Nucleus accumbens (tissue), 56 donors: ENCODE data around the gene ZNF524.

Experiments
- DNase-seq, 56 donors: peaks; one replicate each; lab custom pipeline; 2025; lab: John Stamatoyannopoulos, UW

The ZNF524 gene

DNA sequence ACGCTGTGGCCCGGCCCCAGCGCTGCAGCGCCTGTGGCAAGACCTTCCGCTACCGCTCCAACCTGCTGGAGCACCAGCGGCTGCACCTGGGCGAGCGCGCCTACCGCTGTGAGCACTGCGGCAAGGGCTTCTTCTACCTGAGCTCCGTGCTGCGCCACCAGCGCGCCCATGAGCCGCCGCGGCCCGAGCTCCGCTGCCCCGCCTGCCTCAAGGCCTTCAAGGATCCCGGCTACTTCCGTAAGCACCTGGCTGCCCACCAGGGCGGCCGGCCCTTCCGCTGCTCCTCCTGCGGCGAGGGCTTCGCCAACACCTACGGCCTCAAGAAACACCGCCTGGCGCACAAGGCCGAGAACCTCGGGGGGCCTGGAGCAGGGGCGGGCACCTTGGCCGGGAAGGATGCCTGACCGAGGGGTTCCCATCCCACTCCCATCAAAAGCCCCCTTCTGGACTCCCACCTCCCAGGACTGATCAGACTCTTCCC is 16.3 kb downstream of the ZNF524 start:
- DNase-seq, result no peak

DNA sequence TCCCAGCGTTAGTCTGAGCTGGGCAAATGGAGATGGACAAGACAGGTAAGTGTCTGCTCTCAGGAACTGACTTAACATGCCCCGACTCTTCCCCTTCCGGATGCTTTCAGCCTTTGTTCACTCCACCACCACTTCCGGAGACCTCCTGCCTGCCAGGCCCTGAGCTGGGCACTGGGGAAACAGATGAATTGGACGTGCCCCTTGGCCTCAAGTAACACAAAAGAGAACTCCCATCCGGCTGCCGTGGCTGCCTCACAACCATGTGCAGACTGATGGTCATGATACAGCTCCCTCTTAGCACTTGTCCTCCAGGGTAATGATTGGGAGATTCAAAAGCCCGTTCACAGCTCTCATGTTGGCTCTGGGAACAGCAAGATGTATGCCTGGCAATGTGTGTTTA is 17.3 kb downstream of the ZNF524 start:
- DNase-seq, result no peak

DNA sequence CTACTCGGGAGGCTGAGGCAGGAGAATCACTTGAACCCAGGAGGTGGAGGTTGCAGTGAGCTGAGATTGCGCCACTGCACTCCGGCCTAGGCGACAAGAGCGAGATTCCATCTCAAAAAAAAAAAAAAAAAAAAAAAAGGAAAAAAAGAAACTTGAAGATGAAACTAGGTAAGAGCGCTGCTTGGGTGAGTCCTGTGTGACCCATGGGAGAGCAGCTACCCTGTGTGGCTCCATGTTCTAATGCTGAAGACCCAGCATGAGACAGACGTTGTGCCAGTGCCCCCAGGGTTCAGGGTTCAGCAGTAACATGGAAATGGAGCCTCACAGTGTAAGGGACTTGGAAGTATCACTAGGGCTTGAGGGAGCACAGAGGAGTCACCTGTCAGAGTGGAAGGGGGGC is 18.3 kb downstream of the ZNF524 start:
- DNase-seq, result no peak

DNA sequence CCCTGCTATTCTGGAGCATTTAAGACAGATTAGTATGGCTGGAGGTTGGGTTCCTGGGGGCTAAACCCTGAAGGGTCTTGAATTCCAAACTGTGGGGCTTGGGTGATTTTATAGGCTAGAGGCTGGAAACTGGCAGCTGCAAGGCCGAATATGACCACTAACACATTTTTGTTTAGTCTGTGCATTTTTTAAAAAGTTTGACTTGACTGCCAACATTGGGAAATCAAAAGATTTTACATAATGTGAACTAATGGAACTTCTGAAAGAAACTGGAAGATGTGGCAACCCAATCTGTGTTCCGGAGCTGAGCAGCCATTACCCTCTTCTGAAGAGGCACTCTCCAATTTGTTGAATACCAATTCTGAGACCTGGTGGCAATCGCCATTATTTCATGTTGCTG is 19.2 kb downstream of the ZNF524 start:
- DNase-seq, result no peak

DNA sequence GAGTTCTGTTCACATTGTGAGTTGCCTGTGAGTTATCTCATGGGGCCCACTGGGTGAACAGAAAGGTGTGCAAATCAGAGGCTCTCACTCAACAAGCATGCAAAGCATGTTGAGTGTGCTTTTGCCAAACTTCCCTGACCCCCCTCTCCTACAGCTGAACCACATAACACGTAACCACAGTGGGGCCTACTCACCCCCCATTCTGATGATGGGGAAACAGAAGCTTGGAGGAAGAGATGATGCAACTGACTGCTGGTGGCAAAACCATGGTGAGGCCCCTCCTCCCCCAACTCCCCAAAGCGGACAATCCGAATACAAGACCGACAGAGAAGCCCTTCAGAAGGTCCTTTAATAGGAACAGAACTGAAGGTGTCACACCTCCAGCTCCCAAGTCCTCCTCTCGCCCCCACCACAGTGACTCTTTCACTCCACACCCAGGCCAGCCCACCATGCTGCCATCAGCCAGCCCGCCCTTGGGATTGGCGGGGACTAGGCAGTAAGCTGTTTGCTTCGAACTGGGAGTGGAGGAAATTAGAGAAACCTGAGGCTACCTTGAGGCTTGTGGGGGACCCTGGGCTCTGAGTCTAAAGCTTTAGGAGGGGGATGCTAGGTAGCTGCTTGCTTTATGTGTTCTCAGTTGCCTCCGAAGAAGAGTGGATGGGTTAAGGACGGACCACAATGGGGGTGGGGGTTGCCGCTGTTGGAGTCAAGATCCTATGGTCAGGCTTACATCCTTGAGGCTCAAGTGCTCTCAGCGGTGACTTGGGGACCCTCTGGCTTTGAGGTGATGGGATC is 20.5 kb downstream of the ZNF524 start:
- no peak for DNase-seq

DNA sequence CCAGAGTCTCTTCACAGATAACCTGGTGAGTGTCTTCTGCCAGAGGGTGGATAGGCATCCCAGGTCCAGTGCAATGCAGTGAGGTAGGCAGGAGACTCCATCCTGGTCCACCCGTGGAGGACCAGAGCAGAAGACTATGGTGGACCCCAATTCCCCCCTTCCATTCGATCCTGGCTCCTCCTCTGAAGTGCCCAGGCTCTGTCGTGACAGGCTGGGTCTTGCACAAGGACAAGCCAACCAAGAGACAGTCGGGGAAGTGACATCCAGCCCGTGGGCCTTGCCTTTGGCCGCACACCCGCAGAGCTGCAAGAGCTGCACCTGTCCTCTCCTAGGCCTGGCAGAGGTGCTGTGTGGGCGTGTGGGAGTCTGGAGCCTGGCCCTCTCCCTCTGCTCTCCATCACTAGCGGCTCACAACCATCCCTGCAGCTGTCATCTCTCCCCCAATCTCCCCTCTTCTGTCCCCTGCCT is 21.2 kb downstream of the ZNF524 start:
- no peak for DNase-seq

DNA sequence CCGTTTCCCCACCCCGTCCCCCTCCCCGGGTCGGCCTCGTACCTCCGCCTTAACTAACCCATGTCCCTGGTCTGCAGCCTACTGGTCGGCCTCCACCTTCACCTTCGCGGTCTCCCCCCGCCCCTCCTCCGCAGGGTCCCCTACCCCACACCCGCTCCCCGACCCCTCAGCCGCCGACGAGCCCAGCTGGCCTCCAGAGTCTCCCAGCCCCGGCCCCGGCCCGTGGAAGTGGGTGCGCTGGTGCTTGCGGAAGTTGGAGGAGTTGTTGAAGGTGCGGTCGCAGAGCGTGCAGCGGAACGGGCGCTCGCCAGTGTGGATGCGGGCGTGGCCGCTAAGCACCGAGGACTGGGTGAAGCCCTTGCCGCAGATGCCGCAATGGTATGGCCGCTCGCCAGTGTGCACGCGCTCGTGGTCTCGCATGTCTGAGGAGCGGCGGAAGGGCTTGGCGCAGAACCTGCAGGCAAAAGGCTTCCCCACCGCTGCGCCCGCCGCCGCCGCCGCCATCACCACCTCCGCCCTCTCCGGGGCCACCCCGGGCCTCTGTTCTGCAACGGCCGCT is 21.7 kb downstream of the ZNF524 start:
- DNase-seq, result no peak

DNA sequence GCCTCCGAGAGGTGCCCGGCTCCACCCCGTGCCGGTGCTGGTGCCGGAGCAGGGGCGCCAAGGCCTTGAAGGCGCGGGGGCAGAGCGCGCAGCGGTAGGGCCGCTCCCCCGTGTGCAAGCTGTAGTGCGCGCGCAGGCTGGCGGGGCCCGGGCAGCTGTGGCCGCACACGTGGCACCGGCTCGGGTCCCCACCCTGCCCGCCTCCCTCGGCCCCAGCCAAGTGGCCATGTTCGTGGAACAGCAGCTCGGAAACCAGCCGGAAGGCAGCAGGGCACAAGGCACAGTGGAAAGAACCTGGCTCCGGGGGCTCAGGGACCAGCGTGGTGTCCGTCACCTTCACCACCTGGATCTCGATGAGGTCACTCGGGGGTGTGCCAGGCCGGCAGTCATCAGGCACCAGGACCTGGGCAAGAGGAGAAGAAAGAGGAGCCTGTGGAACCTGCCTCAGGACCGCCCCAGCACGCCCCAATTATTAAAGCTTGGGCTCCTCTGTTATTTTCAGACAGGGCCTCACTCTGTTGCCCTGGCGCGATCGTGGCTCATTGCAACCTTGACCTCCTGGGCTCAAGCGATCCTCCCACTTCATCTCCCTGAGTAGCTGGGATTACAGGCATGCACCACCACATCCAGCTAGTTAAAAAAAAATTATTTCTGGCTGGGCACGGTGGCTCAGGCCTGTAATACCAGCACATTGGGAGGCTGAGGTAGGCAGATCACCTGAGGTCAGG is 22.3 kb downstream of the ZNF524 start:
- no peak for DNase-seq

DNA sequence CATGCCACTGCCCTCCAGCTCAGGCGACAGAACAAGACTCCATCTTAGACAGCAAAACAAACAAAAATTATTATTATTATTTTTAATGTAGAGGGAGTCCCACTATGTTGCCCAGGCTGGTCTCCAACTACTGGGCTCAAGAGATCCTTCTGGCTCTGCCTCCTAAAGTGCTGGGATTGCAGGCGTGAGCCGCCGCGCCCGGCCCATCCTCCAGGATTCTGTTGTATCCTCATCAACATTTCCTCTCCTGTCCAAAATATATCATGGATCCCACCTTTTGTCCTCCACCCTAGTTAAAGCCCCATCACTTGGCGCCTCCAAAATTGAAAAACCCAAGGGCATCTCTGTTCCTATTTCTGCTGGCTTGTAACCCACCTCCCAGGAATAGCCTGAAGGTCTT is 23.0 kb downstream of the ZNF524 start:
- no peak for DNase-seq

DNA sequence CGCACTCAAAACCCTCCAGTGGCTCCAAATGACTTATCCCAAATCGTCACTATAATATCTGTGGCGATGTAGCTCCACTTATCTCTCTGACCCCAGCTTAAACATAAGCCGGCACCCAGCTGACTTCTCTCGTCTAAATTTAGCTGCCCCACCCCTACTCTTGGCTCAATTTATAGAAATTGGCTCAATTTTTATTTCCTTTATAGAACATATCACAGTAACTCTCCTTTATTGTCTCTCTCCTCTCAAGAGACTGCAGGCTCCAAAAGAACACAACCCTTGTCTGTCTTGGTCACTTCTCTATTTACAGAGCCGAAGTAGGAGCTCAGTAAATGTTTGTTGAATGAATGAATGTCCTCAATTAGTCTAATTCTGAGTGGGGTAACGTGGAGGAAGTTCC is 23.5 kb downstream of the ZNF524 start:
- DNase-seq, result no peak

DNA sequence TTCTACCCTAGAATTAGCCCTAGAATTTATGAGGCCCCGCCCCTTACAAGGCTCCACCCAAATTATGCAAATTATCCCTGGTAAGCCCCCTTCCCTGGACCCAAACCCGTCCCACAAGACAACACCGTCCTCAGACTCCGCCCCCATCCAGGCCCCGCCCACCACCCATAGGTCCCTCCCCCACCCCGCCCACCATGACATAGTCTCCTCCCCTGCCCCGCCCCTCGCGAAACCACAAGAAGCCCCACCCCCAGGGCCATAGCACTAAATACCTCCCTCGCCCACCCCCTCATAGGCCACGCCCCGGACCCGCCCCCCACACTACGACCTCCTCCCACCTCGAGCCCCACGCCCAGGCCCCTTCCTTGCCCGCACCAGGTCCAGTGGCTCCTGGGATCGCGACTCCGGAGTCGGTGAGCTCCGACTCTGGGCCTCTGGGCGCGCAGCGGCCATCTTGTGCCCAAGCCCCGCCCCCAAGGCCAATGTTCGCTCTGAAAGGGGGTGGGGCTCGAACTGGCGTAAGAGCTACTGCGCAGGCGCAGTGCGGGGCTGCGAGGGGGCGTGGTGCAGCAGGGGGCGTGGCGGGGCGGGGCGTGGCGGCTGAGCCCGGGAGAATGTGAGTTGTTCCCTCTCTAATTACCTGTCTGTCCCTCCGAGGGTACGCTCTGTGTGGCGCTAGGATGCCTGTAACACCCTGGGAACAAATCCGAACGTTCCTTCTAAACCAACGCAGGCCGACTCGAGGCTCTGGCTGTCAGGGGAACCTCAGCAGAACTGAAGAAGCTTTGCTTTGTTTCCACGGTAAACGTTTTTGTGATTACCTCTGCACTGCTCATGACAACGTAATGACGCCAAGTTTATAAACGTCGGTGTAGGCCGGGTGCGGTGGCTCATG is 24.3 kb downstream of the ZNF524 start, which contains the start of gene ZNF784:
Gene ZNF784 (minus strand): TSS at position 458 of the 895 bp plus-strand sequence. CDS start 5 bp downstream, at position 453.
- peak in 55 of 56 donors; percentile 64 to 97 (median 90) for DNase-seq

DNA sequence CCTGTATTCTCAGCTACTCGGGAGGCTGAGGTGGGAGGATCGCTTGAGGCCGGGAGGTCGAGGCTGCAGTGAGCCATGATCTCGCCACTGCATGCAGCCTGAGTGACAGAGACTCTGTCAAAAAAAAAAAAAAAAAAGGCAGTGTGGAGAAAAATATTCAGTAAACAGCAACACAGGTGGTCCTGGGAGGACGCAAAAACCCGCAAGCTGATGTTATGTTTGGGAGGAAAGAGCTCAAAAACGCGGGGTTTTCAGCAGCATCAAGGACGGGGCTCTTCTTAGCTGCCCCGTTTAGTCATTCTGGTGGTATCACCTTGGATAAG is 24.9 kb downstream of the ZNF524 start:
- no peak for DNase-seq

DNA sequence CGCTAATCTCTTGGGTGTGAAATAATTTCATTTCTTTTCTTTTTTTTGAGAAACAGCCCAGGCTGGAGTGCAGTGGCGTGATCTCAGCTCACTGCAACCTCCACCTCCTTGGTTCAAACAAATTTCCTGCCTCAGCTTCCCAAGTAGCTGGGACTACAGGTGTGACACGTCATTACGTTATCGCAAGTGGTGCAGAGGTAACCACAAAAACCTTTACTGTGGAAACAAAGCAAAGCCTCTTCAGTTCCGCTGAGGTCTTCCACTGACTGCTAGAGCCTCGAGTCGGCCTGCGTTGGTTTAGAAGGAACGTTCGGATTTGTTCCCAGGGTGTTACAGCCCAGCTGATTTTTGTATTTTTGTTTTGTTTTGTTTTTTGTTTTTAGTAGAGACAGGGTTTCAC is 26.3 kb downstream of the ZNF524 start:
- DNase-seq, result no peak

DNA sequence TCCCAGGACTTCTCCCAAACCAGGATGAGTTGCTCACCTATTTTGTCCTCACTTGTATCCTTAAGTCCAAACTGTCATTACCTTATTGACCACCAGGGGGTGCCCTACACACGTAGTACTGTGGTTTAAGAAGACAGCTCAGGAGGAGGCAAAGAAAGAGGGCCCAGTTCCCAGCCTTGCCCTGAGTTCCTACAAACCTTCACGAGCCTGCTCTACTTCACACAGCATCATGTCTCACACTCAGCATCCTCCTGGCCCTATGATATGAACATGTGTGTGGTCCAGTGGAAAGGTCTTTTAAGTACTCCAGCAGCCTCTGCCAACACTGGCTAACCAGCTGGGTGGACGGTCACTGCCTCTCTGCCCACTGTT is 32.4 kb downstream of the ZNF524 start:
- DNase-seq, result peak in 54 of 56 donors; percentile 19 to 95 (median 61)

DNA sequence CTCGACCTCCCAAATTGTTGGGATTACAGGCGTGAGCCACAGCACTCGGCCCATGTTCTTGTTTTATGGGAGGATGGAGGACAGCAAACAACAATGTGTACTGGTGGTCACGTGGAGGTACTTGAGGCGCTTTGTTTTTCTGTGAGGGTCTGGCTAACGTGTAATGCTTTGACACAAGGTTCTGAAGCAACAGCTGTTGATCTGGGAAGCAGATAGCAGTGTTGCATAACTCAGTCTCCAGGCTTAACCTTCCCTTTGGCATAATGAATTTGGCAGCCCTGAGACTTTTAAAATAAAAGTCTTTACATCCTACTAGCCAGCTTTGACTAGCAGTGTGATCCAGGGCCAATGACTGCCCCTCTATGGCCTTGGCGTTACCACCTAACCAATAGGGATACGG is 33.8 kb downstream of the ZNF524 start:
- no peak for DNase-seq

DNA sequence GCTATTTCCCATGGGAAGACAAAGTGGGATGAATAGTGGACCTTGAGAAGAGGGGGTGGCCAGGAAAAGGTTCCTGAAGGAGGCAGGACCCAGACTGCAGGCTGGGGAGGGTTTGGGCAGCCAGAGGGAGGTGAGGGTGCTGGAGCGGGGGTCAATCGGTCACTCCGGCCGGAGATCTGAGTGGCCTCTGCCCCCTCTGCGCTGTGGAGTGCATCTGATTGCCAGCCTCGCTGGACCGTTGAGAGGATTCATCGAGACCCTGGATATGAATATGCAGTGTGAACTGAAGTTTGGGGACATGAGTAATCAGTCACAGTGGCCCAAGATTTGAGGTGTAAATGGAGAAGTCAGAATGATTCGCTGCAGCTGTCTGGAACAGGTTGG is 35.2 kb downstream of the ZNF524 start:
- DNase-seq, result no peak

DNA sequence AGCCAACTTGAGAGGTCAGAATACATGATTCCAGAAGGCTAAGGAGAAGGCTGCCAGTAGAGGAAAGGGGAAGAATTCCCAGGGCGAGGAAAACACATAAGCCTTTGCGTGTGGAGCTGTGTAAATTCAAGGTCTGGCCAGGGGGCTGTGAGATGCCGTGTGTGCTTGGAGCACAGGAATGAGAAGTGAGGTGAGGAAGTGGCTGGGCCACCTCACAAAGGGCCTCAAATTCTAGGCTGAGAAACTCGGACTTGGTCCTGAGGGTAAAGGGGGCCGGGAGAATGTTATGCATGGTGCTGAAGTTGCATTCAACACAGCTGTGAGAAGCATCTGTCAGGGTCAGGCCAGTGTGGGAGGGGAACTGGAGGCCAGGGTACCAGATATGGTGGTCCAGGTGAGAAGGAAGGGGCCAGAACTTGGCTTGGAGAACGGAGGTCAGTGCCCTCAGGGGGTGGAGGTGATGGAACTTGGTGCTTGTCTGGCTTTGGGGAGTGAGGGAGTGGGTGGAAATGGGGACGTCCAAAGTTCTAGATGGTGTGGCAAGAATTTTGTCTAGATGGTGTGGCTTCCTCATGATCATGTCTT is 35.9 kb downstream of the ZNF524 start:
- no peak for DNase-seq

DNA sequence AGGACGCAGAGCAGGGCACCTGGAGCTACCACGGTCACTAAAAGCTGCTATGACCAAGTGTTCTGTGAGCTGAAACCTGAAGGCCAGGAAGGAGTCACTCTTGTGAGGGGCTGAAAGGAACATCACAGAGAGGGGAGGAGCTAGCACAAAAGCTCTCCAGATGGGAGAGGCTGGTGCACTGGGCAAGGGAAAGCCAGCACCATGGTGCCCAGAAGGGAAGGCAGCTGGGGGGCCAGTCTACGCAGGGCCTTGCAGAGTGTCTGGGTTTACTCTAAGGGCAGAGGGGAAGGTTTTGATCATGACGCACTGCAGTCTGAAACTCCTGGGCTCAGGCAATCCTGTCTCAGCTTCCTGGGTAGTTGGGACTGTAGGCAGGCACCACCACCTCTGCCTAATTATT is 36.6 kb downstream of the ZNF524 start:
- no peak for DNase-seq

DNA sequence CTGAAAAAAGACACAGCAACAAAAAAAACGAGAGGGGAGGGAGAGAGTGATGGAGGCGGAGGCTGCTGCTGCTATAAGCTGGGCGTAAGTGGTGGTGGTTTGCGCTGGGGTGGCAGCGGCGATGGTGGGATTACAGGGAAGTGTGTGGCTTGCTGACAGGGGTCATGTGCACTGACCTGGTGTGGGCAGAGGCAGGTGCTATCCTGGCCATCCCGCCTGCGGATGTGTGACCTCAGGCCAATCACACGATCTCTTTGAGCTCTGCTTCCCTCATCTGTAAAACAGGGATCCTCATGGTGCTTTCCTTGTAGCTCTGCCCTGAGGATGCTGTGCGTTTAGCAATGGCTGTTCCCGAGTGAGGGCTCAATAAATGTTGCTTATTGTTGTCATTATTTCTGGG is 37.4 kb downstream of the ZNF524 start:
- DNase-seq, result no peak

DNA sequence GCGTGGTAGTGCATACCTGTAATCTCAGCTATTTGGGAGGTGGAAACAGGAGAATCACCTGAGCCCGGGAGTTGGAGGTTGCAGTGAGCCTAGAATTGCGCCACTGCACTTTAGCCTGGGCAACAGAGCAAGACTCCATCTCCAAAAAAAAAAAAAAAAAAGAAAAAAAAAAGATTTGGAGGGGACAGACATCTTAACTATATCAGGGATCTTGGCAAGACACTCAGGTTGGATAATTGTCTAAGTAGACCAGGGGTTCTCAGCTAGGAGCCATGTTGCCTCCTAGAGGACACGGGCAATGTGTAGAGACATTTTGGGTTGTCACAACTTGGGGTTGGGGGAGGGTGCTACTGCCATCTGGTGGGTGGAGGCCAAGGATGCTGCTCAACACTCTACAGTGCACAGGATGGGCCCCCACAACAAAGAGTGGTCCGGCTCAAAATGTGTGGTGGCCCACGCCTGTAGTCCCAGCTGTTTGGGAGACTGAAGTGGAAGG is 38.8 kb downstream of the ZNF524 start:
- peak in 3 of 56 donors; percentile 12 to 23 (median 22) for DNase-seq
